DMS114 treated with DMSO at 0.1 percent for 48 hours (cell line): ENCODE measurements around the gene KCTD3.

ENCODE experiments used
- DNase-seq: peaks from one replicate; lab custom pipeline; 2025; ENCODE audit not compliant: unreplicated experiment; lab: John Stamatoyannopoulos, UW

KCTD3 gene

DNA sequence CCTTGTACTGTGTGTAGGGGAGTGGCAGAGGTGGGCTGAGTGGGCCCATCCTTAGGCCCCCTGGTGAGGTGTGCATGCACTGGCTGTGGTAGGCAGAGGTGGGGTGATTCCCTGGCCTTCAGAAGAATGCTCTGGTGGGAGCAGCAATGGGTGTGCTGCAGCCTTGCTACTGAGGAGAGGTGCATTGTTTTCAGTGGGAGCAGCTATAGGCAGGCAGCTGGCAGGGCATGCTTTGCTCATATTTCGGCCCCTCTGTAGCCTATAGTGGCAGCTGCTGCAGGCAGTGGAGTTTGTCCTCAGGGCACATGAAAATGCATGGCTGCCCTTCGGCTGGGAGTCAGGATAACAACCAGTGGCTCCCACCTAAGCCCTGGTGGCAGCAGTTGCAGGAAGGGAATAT, 10.1 kb upstream of the KCTD3 start:
- no peak for DNase-seq

DNA sequence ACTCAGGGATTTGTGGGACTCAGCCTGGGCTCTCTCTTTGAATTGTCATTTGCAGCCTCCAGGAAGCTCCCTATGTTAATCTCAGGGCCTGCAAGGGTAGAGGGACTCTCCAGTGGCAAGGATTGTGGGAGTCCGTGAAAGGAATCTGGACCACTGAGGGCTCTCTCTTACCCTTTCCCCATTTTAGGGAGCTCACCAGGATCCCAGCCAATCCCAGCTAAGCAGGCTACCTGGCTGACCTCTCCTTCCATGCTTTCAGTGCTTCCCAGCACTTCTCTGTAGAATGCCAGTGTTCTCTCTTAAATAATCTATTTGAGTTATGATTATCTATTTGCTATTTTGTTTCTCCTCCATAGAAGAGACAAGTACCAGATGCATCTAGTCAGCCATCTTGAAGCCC, 9.6 kb upstream of the KCTD3 start:
- DNase-seq = no peak

DNA sequence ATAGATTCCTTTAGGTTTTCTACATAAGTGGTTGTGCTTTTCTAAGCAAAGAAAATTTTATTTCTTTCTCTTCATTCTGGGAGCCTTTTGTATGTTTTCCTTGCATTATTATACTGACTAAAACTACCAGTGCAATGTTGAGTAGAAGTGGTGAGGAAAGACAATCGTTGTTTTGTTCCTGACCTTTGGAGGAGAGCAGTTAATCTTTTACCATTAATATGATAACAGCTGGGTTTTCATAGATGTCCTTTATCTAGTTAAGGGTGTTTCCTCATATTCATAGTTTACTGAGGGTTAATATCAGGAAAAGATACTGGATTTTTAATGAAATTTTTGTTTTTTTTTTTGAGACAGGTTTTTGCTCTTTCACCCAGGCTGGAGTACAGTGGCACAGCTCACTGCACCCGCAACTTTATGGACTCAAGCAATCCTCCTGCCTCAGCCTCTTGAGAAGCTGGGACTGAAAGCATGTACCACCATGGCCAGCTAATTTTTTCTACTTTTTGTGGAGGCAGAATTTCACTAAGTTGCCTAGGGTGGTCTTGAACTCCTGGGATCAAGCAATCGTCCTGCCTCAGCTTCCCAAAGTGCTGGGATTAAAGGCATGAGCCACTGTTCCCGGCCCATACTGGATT, 9.0 kb upstream of the KCTD3 start:
- DNase-seq = no peak

DNA sequence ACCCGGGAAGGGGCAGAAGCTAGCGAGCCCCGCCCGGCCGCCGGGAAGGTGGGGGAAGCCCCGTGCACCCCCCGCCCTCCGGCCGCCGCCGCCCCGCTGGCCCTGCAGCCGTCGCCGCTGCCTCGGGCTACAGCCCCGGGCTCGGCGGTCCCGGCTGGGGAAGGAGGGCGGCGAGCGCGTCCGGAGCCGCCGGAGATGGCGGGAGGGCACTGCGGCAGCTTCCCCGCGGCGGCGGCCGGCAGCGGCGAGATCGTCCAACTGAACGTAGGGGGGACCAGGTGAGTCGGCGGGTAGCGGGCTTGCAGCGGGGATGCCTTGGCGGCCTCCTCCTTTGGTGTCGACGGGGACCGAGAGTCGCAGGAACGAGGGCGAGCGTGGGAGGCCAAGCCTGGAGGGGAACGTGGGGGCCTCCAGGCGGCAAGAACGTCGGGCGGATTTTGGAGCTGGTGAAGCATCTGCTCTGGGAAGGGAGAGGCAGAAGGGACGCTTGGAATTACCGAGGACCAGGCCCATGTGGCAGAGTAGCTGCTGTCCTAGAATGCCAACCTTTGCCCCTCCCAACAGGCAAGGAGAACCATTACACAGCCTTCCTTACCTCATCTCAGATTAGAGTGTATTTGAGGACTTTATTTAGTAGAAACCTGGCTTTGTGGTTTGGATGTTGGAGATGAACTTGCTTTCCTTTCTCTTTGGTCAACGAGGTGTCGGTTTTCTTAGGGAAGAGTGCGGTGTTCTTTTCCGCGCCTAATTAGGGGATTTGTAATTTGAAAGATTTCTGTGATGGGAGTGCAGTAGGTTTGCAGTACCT, 591 bp downstream of the KCTD3 start:
- DNase-seq = peak; percentile 28

DNA sequence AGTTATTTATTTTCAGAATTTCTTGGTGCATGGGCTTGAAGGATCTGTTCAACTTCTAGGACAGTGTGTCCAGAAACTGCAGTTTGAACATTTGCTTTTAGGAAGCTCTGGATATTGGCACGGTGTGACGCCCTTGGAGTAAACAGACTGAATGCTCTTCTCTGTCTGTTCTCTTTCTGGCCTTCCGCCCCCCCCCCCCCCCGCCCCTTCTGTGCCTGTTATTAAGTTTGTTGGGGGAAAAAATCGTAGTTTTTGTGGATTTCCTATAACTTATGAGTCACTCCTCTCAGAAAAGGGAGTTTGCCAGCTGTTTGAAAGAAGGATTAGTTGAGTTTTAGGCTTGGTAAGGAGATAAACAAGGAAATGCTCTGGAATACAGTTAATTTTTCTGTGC, 1.2 kb downstream of the KCTD3 start:
- no peak for DNase-seq

DNA sequence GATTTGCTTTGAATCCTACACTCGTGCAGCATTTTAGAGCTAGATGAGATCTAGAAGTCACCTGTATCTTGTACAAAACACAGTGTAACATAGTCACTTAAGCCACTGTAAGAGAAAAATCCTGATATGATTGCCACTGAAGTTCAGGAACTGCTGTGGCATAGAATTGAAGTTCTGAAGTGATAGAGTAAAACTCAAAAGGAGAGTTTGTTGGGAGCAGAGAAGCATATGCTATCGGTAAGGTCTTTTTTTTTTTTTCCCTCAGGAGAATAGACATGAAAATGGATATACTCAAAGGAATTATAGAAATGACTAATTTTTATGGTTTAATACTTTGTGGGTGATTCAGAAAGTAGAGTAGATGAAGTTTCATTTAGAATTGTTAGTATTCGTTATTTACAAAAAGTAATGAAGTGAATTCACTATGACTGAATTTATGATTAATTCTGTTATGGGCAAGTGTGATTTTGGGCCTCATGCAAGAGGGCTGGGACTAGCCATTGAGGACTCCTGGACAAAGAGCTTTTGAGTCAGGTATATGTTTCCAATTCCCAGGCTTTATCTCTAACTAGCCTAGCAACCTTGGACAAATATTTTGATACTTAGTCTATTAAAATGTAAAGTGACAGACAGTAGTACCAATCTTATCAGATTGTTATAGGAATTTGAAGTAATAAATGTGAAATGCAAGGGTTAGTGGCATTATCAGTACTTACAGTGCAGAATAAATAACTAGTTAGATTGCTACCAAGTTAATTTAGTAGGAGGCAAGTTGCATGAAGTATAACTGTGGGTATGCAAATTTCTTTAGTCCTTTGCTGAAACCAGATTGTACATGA, 3.1 kb downstream of the KCTD3 start:
- no peak for DNase-seq

DNA sequence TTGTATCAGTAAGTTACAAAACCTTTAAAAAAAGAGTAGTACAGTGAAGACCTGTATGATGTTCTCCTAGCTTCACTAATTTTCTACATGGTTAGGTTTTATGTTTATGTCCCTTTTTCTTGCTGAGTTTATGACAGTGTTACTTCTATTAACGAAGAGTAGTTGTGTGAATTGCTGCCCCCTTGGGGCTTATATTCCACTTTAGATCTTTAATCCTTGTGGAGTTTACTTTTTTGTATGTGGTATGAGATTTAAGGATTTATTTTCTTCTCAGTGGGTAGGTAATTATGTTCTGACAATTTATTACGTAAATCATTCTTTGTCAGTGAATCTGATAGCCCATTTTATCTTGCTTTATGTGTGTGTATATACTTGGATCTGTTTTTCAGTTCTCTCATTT, 14.8 kb downstream of the KCTD3 start:
- no peak for DNase-seq

DNA sequence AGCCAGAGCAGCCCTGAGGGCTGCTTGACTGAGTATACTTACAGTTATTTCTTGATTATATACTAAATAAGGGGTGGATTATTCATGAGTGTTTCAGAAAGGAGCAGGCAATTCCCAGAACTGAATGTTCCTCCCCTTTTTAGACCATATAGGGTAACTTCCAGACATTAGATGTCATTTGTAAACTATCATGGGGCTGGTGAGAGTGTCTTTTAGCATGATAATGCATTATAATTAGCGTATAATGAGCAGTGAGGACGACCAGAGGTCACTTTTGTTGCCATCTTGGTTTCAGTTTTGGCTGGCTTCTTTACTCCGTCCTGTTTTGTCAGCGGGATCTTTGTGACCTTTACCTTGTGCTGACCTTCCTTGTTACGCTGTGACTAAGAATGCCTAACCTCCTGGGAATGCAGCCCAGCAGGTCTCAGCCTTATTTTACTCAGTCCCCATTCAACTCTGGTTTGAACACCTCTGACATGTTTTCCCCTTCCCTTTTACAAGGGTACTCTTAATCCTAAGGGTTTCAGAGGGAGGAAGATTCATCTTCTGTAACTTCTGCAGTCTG, 16.2 kb downstream of the KCTD3 start:
- DNase-seq = no peak

DNA sequence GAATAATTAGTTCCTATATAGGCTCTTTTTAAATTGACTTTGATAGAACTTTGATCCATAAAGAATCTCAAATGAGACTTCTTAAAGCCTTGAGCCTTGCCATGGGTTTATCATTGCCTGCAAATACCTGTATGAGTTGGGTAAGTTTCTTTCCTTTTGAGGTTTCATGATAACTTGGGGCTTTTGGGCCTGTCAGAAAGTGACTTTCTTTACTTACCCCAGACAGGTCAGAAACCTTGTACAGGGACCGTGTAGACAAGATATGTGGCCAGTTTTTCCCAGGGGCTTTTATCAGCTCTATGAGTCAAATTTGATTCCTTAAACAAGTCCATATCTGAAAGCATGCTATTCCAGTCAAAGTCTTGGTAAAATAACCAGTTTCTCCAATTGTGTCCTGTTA, 17.3 kb downstream of the KCTD3 start:
- DNase-seq = no peak

DNA sequence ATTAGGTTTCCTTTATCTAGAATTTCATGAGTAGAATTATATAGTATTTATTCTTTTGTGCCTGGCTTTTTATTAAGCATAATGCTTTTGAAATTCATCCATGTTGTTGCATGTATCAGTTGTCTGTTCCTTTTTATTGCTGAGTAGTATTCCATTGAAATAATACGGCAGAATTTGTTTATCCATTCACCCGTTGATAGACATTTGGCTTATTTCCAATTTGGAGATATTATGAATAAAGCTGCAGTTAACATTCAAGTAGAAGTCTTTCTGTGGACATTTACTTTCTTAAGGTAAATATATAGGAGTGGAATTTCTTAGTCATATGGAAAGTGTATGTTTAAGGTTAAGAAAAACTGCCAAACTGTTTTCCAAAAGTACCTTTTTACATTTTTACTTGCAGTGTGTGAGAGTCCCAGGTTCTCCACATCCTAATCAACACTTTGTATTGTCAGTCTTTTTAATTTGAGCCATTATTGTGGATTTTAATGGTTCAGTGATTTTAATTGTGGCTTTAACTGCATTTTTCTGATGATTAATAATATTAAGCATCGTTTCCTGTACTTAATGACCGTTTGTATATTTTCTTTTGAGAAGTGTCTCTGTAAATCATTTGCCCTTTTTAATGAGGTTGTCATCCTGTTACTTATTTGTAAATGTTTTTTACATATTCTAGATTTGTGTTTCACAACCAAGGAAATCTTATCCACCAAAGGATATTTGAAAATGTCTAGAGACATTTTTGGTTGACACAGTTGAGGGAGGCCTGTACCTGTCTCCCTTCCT, 22.7 kb downstream of the KCTD3 start:
- no peak for DNase-seq

DNA sequence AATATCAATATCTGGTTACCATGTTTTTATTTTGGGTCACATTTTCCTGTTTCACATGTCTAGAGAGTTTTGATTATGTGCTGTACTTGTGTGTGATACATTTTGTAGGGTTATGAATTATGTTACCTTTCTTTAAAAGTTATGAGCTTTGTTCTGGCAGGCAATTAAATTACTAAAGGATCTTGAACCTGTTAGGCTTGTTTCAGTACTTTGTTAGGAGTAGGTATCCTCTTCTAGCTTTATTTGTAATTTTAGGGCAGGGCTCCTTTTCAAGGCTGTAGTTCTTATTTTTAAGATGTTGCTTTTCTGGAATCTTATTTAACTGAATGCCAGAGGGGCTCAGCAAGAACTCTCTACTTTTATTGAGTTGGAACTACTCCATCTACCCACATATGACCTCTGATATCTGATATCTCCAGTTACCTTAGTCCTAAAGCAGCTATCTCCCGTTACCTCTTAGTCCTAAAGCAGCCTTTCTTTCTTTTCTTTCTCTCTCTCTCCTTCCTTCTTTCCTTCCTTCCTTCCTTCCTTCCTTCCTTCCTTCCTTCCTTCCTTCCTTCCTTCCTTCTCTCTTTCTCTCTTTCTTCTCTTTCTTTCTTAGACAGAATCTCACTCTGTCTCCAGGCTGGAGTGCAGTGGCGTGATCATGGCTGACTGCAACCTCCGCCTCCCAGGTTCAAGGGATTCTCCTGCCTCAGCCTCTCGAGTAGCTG, 23.8 kb downstream of the KCTD3 start:
- no peak for DNase-seq

DNA sequence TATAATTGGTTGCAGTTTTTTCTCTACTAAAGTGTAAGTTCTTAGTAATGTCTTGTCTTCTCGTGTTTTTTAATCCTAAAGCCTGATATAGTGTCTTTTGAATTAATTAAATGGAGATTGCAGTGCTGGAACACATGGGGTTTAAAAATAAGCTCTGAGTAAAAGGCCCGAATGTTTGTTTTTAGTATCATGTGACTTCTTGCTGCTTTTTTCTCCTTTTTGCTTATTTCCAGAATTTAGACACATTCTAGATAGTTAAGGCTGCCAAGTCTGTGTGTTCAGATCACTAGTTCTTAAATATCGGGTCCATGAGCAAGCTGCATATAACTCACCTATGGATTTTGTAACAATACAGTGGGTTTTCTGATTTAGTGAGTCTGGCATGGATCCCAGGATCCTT, 27.5 kb downstream of the KCTD3 start:
- no peak for DNase-seq

DNA sequence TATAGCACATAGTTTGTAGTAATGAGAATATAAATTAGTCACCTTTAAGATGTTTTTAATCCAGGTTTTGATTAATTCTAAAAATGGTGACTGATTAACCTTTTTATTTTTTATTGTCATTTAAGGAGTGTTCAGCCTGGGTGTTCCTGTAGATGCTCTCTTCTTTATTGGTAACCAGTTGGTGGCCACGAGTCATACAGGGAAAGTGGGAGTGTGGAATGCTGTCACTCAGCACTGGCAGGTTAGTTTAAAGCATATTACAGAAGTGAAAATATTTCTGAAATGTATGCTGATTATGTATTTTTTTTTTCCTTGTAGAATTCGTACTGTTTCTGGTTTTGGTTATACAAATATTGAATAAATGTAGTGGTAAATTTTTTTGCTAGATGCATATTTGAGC, 28.1 kb downstream of the KCTD3 start:
- no peak for DNase-seq

DNA sequence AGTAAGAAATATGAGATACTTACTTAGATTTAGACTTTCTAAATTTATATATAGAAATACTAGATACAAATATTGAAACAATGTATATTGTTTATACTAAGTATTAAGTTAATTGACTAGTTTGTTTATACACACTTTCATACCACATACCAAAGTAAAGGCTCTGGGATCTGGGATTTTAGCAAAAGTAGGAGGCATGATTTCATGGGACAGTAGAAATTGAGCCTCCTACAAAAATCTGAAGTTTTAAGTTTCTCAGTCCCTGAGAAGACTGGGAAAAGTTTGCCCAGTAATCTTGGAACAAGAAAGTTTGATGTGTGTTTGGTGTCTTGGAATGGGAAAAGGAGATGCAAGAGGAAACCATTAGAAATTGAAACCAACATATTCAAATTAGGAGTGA, 30.9 kb downstream of the KCTD3 start:
- no peak for DNase-seq

DNA sequence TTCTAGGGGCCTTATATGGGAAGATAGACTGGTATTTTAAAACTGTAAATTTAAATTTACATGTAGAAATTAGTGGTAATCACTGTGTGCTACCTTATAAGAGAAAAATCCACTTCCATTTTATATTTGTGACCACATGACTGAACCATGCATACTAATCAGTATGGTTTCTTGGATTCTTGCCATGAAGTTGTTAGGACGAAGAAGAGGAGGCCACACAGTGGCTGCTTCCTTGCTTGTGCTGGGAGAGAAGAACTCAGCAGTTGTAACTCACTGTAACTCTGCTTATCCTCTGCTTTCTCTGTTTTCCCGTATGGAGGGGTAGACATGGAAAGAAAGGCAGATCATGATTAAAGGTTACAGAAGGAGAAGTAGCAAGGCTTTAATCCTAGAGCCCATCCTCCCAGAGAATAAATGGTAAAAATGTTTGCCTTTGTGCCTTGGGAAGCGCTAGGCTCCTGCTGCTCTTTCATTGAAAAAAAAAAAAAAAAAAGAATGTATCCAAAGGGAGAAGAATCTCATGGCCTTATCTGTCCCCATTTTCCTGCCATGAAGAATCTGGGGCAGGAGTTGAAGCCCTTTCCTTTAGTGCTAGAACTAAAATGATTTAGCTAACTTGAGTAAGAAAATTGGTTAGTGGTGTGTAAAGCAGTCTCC, 32.4 kb downstream of the KCTD3 start:
- no peak for DNase-seq

DNA sequence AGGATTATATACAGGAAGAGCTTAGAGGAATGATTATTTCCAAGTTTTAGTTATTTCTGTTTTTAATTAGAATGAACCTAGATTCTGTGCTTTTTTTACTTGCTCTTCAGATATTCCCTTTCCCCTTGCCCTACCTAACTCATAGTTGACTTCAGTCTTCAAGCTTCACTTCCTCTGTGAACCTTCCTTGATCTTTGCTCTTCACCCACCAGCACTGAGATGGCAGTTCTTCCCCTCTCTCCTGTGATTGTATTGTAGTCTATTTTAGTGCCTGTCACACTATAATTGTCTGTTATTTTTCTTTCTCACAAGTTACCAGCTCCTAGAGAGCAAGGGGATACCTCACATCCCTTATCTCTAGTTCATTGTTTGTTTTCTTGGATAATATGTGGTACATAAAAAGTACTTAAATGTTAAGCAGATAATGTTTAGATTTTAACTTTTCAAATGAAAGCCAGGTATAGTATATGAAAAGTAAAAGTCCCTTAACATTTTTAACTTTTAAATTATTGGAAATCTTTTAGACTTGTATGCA, 33.2 kb downstream of the KCTD3 start:
- DNase-seq = no peak

DNA sequence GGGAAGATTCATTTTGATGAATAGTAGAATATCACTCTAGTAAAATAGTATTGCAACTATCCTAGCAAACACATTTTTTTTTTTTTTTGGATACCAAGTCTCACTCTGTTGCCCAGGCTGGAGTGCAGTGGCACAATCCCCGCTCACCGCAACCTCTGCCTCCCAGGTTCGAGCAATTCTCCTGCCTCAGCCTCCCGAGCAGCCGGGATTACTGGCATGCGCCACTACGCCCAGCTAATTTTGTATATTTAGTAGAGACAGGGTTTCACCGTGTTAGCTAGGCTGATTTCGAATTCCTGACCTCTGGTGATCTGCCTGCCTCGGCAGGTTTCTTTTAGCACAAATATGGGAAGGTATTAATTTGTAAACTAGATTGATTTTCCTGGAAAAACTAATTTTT, 33.8 kb downstream of the KCTD3 start:
- DNase-seq = no peak

DNA sequence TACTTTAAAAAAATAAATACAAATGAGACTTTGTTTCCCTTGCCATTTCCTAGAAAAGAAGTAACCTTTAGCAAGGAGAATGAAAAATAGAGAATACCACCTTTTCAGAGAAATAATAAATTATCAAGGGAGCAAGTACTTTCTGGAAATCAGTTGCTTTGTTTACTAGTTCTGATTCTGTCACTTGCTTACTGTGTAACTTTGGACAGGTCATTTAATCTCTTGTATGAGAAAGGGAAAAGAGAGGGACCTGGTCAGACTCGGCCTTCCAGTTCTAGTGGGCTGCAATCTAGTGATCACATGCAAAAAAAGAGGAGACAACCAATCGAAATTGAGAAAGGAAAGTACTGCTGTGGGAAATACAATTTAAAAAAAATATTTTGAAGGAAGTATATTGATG, 34.2 kb downstream of the KCTD3 start:
- no peak for DNase-seq

DNA sequence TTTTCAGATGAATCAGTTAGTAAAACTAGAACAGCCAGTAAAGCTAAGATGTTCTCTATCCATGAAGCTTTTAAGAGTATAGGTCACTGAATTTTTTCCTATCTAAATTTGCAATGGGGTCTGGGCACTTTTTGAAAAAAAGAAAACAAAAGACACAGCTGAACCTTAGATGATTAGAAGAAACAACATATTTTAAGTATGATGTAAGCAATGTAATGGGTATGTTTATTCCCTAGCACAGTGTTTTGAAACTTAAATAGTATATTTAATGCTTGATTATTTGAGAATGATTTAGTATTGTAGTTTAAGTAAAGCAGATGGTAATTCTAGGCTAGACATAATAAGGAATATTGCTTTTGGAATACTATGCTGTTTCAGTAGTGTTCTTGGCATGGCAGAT, 36.2 kb downstream of the KCTD3 start:
- DNase-seq = no peak
